ENCODE results near the gene PTPRF.

DNA sequence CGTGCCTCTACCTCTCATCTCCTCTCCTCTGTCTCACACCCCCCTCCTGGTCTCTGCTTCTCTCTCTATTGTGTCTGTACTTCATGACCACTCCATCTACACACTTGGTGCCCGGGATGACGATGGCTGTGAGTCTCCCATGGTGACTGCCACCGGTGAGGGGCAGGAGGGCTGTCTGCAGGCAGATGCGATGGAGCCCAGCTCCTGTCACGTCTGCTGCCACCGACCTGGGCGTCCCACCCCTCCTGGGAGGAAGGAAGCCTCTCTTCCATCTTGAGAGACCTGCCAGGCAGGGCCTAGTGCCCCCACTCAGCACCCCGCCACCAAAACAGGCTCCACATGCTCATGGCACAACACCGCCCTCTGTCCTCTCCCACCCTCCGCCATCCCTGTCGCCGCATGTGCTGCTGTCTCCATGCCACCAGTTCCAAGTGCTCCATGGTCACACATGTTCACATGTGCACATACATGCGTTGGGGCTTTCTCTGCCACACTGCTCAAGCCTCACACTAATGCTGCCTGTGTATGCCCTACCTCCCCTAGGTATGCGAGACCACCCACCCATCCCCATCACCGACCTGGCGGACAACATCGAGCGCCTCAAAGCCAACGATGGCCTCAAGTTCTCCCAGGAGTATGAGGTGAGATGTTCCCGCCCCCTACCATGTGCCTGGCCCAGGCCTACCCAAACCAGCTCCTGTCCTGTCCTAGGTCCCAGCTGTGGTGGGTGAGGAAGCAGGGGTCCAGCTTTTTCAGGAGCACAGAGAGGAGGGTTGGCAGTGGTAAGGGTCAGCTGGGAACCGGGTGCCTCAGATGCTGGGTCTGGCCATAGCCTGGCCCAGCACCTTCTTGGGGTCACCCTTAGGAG, 82.6 kb downstream of the PTPRF start:
- TF ChIP-seq CTCF (IDR thresholded peaks at IDR 0.05) (no peak), POLR2A (IDR thresholded peaks at IDR 0.05) (no peak)

All from esophagus squamous epithelium (tissue), 4 donors.